Effector CD8-positive, alpha-beta T cell (primary cell): ENCODE measurements around the gene LGR6.
"Not testable (repeated sequence)": the region's sequence is repeated elsewhere in the genome, so short reads cannot be mapped to it uniquely, and the experiment has no call there.

ENCODE experiments used
- DNase-seq: peaks from one replicate; lab custom pipeline; 2025; lab: John Stamatoyannopoulos, UW

The LGR6 gene

GRCh38 chr1:202240226-202240625, 46.6 kb downstream of the LGR6 start:
- DNase-seq = not testable (repeated sequence)

- DNase-seq = no peak
These were observed 47.4 kb downstream of the LGR6 start for GRCh38 chr1:202240956-202241355.

- no peak for DNase-seq
These were observed 47.9 kb downstream of the LGR6 start for GRCh38 chr1:202241376-202242079.

- DNase-seq = no peak
These were observed 48.5 kb downstream of the LGR6 start for GRCh38 chr1:202242080-202242419.

- no peak for DNase-seq
These were observed 49.4 kb downstream of the LGR6 start for GRCh38 chr1:202243006-202243405.

- DNase-seq = no peak
These were observed 51.3 kb downstream of the LGR6 start for GRCh38 chr1:202244841-202245261.

GRCh38 chr1:202245391-202245790, 51.8 kb downstream of the LGR6 start:
- no peak for DNase-seq

GRCh38 chr1:202247104-202247503, 53.5 kb downstream of the LGR6 start:
- no peak for DNase-seq

- DNase-seq = no peak
These were observed 54.5 kb downstream of the LGR6 start for GRCh38 chr1:202247837-202248795.

GRCh38 chr1:202248861-202249260, 55.3 kb downstream of the LGR6 start:
- no peak for DNase-seq

GRCh38 chr1:202249436-202249835, 55.8 kb downstream of the LGR6 start:
- no peak for DNase-seq

- no peak for DNase-seq
These were observed 56.2 kb downstream of the LGR6 start for GRCh38 chr1:202249846-202250245.

- DNase-seq = no peak
These were observed 57.4 kb downstream of the LGR6 start for GRCh38 chr1:202250982-202251381.

- DNase-seq = no peak
These were observed 58.0 kb downstream of the LGR6 start for GRCh38 chr1:202251424-202252256.

- no peak for DNase-seq
These were observed 58.7 kb downstream of the LGR6 start for GRCh38 chr1:202252271-202252670.

- no peak for DNase-seq
These were observed 61.1 kb downstream of the LGR6 start for GRCh38 chr1:202254454-202255252.

GRCh38 chr1:202255343-202255742, 61.7 kb downstream of the LGR6 start:
- DNase-seq = no peak

- DNase-seq = no peak
These were observed 66.1 kb downstream of the LGR6 start for GRCh38 chr1:202259705-202260104.

GRCh38 chr1:202261209-202261958, 67.8 kb downstream of the LGR6 start:
- DNase-seq = not testable (repeated sequence)

- DNase-seq = no peak
These were observed 70.0 kb downstream of the LGR6 start for GRCh38 chr1:202263628-202264027.

- DNase-seq = no peak
These were observed 70.7 kb downstream of the LGR6 start for GRCh38 chr1:202264300-202264699.
